H9 (cell line): ENCODE data around the gene PGM1. TPM values are rescaled to one million over a fixed set of nuclear protein-coding genes. Genes with fewer than 3 reads are reported as not detected.

Source experiments
- DNase-seq: peaks from one replicate; pipeline ENCODE4 v3.0.0-alpha.2; 2017
- H2AFZ ChIP-seq: one replicate; pipeline ENCODE4 v1.6.1; 2013; ENCODE audit warnings: mild to moderate bottlenecking, low read length, control low read depth, moderate library complexity
- H2AK5ac ChIP-seq: 2 replicates; pipeline ENCODE4 v1.6.1; 2013; ENCODE audit warnings: low read length, control low read depth, mixed read lengths; ENCODE audit not compliant: insufficient read length
- H2BK120ac ChIP-seq: one replicate; pipeline ENCODE4 v1.6.1; 2013; ENCODE audit warnings: low read depth, mild to moderate bottlenecking, low read length, control low read depth, inconsistent platforms; ENCODE audit not compliant: poor library complexity, severe bottlenecking
- H2BK12ac ChIP-seq: 2 replicates; pipeline ENCODE4 v1.6.1; 2013; ENCODE audit warnings: low read length, control low read depth, mixed read lengths, low read depth; ENCODE audit not compliant: insufficient read length
- H2BK15ac ChIP-seq: 2 replicates; pipeline ENCODE4 v1.6.1; 2013; ENCODE audit warnings: low read depth, low read length, control low read depth
- H2BK20ac ChIP-seq: one replicate; pipeline ENCODE4 v1.6.1; 2013; ENCODE audit warnings: low read depth, mild to moderate bottlenecking, low read length, control low read depth, inconsistent platforms; ENCODE audit not compliant: poor library complexity, severe bottlenecking
- H2BK5ac ChIP-seq: 2 replicates; pipeline ENCODE4 v1.6.1; 2013; ENCODE audit warnings: low read length, control low read depth, mixed read lengths; ENCODE audit not compliant: insufficient read length
- H3K14ac ChIP-seq: 2 replicates; pipeline ENCODE4 v1.6.1; 2013; ENCODE audit warnings: low read length, control low read depth; ENCODE audit not compliant: insufficient read depth
- H3K18ac ChIP-seq: 2 replicates; pipeline ENCODE4 v1.6.1; 2013; ENCODE audit warnings: low read depth, mild to moderate bottlenecking, mixed read lengths, low read length, control low read depth; ENCODE audit not compliant: insufficient read length
- H3K23ac ChIP-seq: 2 replicates; pipeline ENCODE4 v1.6.1; 2013; ENCODE audit warnings: low read length, control low read depth, mixed read lengths, low read depth; ENCODE audit not compliant: insufficient read length
- H3K23me2 ChIP-seq: 2 replicates; pipeline ENCODE4 v1.6.1; 2013; ENCODE audit warnings: low read depth, mild to moderate bottlenecking, mixed read lengths, low read length, control low read depth; ENCODE audit not compliant: insufficient read length, poor library complexity, severe bottlenecking
- H3K27ac ChIP-seq: 2 replicates; pipeline ENCODE4 v1.5.1; 2013; ENCODE audit warnings: low read length, control low read depth, mixed read lengths, low read depth; ENCODE audit not compliant: insufficient read length
- H3K27me3 ChIP-seq: 2 replicates; pipeline ENCODE4 v1.6.1; 2013; ENCODE audit warnings: low read length, control low read depth, inconsistent platforms; ENCODE audit not compliant: insufficient read depth
- H3K4ac ChIP-seq: 2 replicates; pipeline ENCODE4 v1.6.1; 2013; ENCODE audit warnings: low read depth, mild to moderate bottlenecking, control low read depth, inconsistent platforms, low read length, moderate library complexity
- H3K4me1 ChIP-seq: 2 replicates; pipeline ENCODE4 v1.6.1; 2013; ENCODE audit warnings: low read length, control low read depth, inconsistent platforms; ENCODE audit not compliant: insufficient read depth
- H3K4me2 ChIP-seq: 2 replicates; pipeline ENCODE4 v1.6.1; 2013; ENCODE audit warnings: low read length, control low read depth, mixed read lengths; ENCODE audit not compliant: insufficient read length, insufficient read depth
- H3K56ac ChIP-seq: 2 replicates; pipeline ENCODE4 v1.6.1; 2013; ENCODE audit warnings: low read depth, mild to moderate bottlenecking, mixed read lengths, low read length, control low read depth; ENCODE audit not compliant: insufficient read length
- H3K79me1 ChIP-seq: 2 replicates; pipeline ENCODE4 v1.6.1; 2013; ENCODE audit warnings: low read depth, mild to moderate bottlenecking, moderate library complexity, low read length, control low read depth, inconsistent platforms; ENCODE audit not compliant: insufficient read depth, poor library complexity, severe bottlenecking
- H3K79me2 ChIP-seq: 2 replicates; pipeline ENCODE4 v1.6.1; 2013; ENCODE audit warnings: low read length, control low read depth, inconsistent platforms; ENCODE audit not compliant: insufficient read depth
- H3K9ac ChIP-seq: 2 replicates; pipeline ENCODE4 v1.6.1; 2013; ENCODE audit warnings: low read length, control low read depth, mixed read lengths; ENCODE audit not compliant: insufficient read length; ENCODE audit errors: extremely low read depth
- H3K9me3 ChIP-seq: one replicate; pipeline ENCODE4 v1.6.1; 2013; ENCODE audit warnings: low read depth, low read length, inconsistent platforms; ENCODE audit not compliant: control insufficient read depth
- H3T11ph ChIP-seq: one replicate; pipeline ENCODE4 v1.6.1; 2013; ENCODE audit warnings: mild to moderate bottlenecking, low read length, control low read depth, inconsistent platforms
- H4K20me1 ChIP-seq: one replicate; pipeline ENCODE4 v1.6.1; 2013; ENCODE audit not compliant: control insufficient read depth, insufficient read length, insufficient read depth
- H4K5ac ChIP-seq: 2 replicates; pipeline ENCODE4 v1.6.1; 2013; ENCODE audit warnings: low read depth, mild to moderate bottlenecking, mixed read lengths, low read length, control low read depth; ENCODE audit not compliant: insufficient read length
- H4K8ac ChIP-seq: replicated peaks from 2 replicates; pipeline ENCODE4 v1.6.1; 2013; ENCODE audit warnings: low read length, control low read depth, mixed read lengths, low read depth; ENCODE audit not compliant: insufficient read length
- H4K91ac ChIP-seq: 2 replicates; pipeline ENCODE4 v1.6.1; 2013; ENCODE audit warnings: low read depth, mild to moderate bottlenecking, moderate library complexity, mixed read lengths, low read length, control low read depth; ENCODE audit not compliant: insufficient read length
- H3K27ac Mint-ChIP-seq, 3 experiments: 2 replicates in 2 of 3; 3 replicates in 1 of 3; pipeline ENCODE4 v1.8.0; 2020 to 2021; ENCODE audit warnings: mixed read lengths in 3 of 3, mild to moderate bottlenecking in 1 of 3, moderate library complexity in 1 of 3
- H3K27me3 Mint-ChIP-seq: 2 replicates; pipeline ENCODE4 v1.8.0; 2021; ENCODE audit warnings: low read depth, mild to moderate bottlenecking, moderate library complexity, mixed read lengths
- H3K36me3 Mint-ChIP-seq, 3 experiments: 2 replicates in 2 of 3; 3 replicates in 1 of 3; pipeline ENCODE4 v1.8.0; 2020 to 2021; ENCODE audit warnings: low read depth in 3 of 3, mixed read lengths in 3 of 3; ENCODE audit not compliant: insufficient read depth in 1 of 3
- H3K4me1 Mint-ChIP-seq, 2 experiments: 2 replicates each; pipeline ENCODE4 v1.8.0; 2020; ENCODE audit warnings: mixed read lengths in 2 of 2
- H3K4me3 Mint-ChIP-seq, 2 experiments: 2 replicates in 1 of 2; 3 replicates in 1 of 2; pipeline ENCODE4 v1.8.0; 2020 to 2021; ENCODE audit warnings: mild to moderate bottlenecking in 2 of 2, mixed read lengths in 2 of 2, moderate library complexity in 1 of 2
- H3K9me3 Mint-ChIP-seq, 2 experiments: 2 replicates in 1 of 2; 3 replicates in 1 of 2; pipeline ENCODE4 v1.8.0; 2020; ENCODE audit warnings: mild to moderate bottlenecking in 2 of 2, mixed read lengths in 2 of 2, moderate library complexity in 1 of 2
- CTCF ChIP-seq: fragments of 200-600 bp; sonication (generic); conservative IDR thresholded peaks from 3 replicates; pipeline ENCODE4 v1.8.0; 2021; ENCODE audit warnings: antibody characterized with exemption, mild to moderate bottlenecking
- WGBS: extraction: QIAGEN DNeasy Blood & Tissue Kit; methylation state at CpG from one replicate; pipeline ENCODE4 v1.1.7; 2013; ENCODE audit warnings: missing lambda C conversion rate, low lambda C conversion rate, mixed read lengths; ENCODE audit not compliant: insufficient read length; ENCODE audit errors: extremely low coverage; 5-methylcytosine and 5-hydroxymethylcytosine counted together
- total RNA-seq: library from RNA; stranded (reverse); gene quantifications from 2 replicates; pipeline ENCODE4 v1.2.1, GENCODE V29; 2021

The PGM1 gene
- total RNA-seq, 1 experiment from 2014 or later: 56.4 TPM

- Histone ChIP-seq H2AK5ac (no peak overlapping the region), H4K5ac (no peak overlapping the region), H2BK5ac (no peak overlapping the region), H4K91ac (no peak overlapping the region), H3K4me2 (no peak overlapping the region), H3K27ac (no peak overlapping the region), H3K56ac (no peak overlapping the region), H3K4ac (no peak overlapping the region), H3K79me1 (no peaks in the 10 kb centered on the region), H4K8ac (no peak overlapping the region), H3T11ph (no peak overlapping the region), H3K14ac (no peak overlapping the region), H2AFZ (no peak overlapping the region), H3K27me3 (no peaks in the 10 kb centered on the region), H2BK20ac (no peak overlapping the region), H3K9ac (no peak overlapping the region), H2BK120ac (no peak overlapping the region), H3K23me2 (no peaks in the 10 kb centered on the region), H2BK15ac (no peak overlapping the region), H4K20me1 (no peaks in the 10 kb centered on the region), H2BK12ac (no peak overlapping the region), H3K79me2 (no peaks in the 10 kb centered on the region), H3K9me3 (no peaks in the 10 kb centered on the region), H3K23ac (no peak overlapping the region), H3K18ac (no peak overlapping the region), H3K4me1 (peaks cover 12% of the 10 kb centered on the region; the same call in 1 of the 2 replicates)
- no peak for TF ChIP-seq CTCF
- peaks cover 0 to 3% (median 2%) of the 10 kb centered on the region in 3 experiments; a peak in 2 of 7 replicates for H3K36me3 Mint-ChIP-seq
- H3K4me3 Mint-ChIP-seq: no peak overlapping the region
- peaks cover 0 to 5% of the 10 kb centered on the region in 2 experiments; a peak in 1 of 5 replicates for H3K9me3 Mint-ChIP-seq
- no CpG with 5 or more reads among the region's 2 CpGs for WGBS
- no peak for DNase-seq
- no peak overlapping the region for H3K27ac Mint-ChIP-seq
- peaks cover 27 to 35% of the 10 kb centered on the region in 2 experiments for H3K4me1 Mint-ChIP-seq
- no peaks in the 10 kb centered on the region for H3K27me3 Mint-ChIP-seq
Measured at GRCh38 chr1:63664742-63665141, 71.5 kb downstream of the PGM1 start.
